Activated T-helper 9 cell treated with anti-CD3 and anti-CD28 coated beads, Interleukin-2, amount 50 U/mL, for 16 hours (primary cell): ENCODE data around the gene LTF.
"Not testable (repeated sequence)": the region's sequence is repeated elsewhere in the genome, so short reads cannot be mapped to it uniquely, and the experiment has no call there.

Experiments
- DNase-seq: peaks from one replicate; pipeline ENCODE4 v3.0.0-alpha.2; 2020; ENCODE audit warnings: low read depth

Gene LTF

GRCh38 chr3:46393554-46394434, 70.9 kb downstream of the LTF start:
- no peak for DNase-seq

GRCh38 chr3:46393011-46393410, 71.7 kb downstream of the LTF start:
- DNase-seq: no peak

GRCh38 chr3:46391526-46391925, 73.2 kb downstream of the LTF start:
- not testable (repeated sequence) for DNase-seq

GRCh38 chr3:46389306-46389705, 75.4 kb downstream of the LTF start:
- DNase-seq: no peak

- not testable (repeated sequence) for DNase-seq
Observed at GRCh38 chr3:46388847-46389246, 75.9 kb downstream of the LTF start.

GRCh38 chr3:46386205-46386604, 78.5 kb downstream of the LTF start:
- no peak for DNase-seq
